ENCODE measurements around the gene PTK7. TPM values are rescaled to one million over a fixed set of nuclear protein-coding genes. Genes with fewer than 3 reads are reported as not detected.
"Not testable (repeated sequence)": the region's sequence is repeated elsewhere in the genome, so short reads cannot be mapped to it uniquely, and the experiment has no call there.

Gene PTK7
- total and polyA plus RNA-seq, 9 donors, result 44.4 to 167 (median 84.8) TPM

DNA sequence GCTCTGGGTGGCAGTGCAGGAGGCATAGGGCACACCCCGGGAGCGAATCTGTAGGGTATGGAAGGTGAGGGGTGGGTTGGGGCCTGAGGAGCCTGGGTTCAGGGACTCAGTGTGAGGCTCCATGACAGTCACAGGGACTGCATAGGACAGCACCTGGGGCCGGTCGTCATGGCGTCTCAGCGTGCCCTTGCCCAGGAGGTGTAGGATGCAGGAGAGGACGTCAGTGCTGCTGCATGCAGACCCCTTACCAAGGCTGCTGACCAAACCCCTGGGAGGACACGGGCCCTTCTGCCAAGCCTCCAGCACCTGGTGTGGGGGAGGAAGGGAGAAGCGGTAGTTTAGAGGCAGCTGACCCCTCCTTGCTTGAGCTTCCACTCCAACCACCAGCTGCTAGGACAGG is 38.4 kb upstream of the PTK7 start:
- Histone ChIP-seq H3K27ac (no peak overlapping the region), H3K36me3 (no peaks in the 10 kb centered on the region), H3K27me3 (no peaks in the 10 kb centered on the region), H3K4me3 (no peak overlapping the region), H3K9me3 (no peaks in the 10 kb centered on the region), H3K4me1 (ENCODE audit: insufficient read depth) (no peaks in the 10 kb centered on the region)
- DNase-seq, result no peak
- TF ChIP-seq, protein P1, sequence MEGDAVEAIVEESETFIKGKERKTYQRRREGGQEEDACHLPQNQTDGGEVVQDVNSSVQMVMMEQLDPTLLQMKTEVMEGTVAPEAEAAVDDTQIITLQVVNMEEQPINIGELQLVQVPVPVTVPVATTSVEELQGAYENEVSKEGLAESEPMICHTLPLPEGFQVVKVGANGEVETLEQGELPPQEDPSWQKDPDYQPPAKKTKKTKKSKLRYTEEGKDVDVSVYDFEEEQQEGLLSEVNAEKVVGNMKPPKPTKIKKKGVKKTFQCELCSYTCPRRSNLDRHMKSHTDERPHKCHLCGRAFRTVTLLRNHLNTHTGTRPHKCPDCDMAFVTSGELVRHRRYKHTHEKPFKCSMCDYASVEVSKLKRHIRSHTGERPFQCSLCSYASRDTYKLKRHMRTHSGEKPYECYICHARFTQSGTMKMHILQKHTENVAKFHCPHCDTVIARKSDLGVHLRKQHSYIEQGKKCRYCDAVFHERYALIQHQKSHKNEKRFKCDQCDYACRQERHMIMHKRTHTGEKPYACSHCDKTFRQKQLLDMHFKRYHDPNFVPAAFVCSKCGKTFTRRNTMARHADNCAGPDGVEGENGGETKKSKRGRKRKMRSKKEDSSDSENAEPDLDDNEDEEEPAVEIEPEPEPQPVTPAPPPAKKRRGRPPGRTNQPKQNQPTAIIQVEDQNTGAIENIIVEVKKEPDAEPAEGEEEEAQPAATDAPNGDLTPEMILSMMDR (IDR thresholded peaks at IDR 0.05), result no peak
- TF ChIP-seq EP300 (IDR thresholded peaks at IDR 0.05), result no peak
- no peak for TF ChIP-seq POLR2A (IDR thresholded peaks at IDR 0.05)
- 65 to 73% (median 72%) methylated on average over 9 of the region's 9 CpGs for WGBS, 3 donors
- intact Hi-C loops (cut with DNase I), result no loop called here

DNA sequence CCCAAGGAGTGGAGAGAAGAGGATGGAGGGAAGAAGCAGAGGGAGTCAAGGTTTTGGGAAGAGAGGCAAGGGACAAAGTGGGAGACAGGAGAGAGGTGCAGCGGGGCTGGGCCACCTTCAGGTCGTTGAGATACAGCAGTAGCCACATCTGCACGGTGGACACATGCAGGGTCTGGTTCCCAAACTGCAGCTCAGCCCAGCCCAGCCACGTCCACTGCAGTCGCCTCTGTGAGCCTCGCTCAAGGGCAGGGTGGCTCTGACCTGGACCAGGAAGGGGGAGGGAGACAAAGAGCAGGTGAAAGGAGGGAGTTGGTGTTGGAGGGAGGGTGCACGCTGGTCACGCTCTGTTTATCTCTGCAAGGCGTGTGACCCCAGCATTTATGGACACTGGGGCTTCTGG is 37.4 kb upstream of the PTK7 start:
- no peak for TF ChIP-seq EP300 (IDR thresholded peaks at IDR 0.05)
- H3K36me3 ChIP-seq, result no peaks in the 10 kb centered on the region

GRCh38 chr6:43040542-43041257 is 35.4 kb upstream of the PTK7 start:
- TF ChIP-seq, protein P1 (IDR thresholded peaks at IDR 0.05), result no peak
- TF ChIP-seq POLR2A (IDR thresholded peaks at IDR 0.05), result no peak
- no peak for TF ChIP-seq EP300 (IDR thresholded peaks at IDR 0.05)
- H3K9me3 ChIP-seq, result no peaks in the 10 kb centered on the region
- no peaks in the 10 kb centered on the region for H3K27me3 ChIP-seq
- WGBS, 3 donors, result 90 to 95% (median 93%) methylated on average over 18 of the region's 18 CpGs
- no peak overlapping the region for H3K27ac ChIP-seq
- H3K36me3 ChIP-seq, result no peaks in the 10 kb centered on the region
- H3K4me3 ChIP-seq, result no peak overlapping the region
- H3K4me1 ChIP-seq (ENCODE audit: insufficient read depth), result no peaks in the 10 kb centered on the region
- no peak for DNase-seq
- intact Hi-C loops (cut with DNase I), result no loop called here

More for the DNA sequence above, 37.4 kb upstream of the PTK7 start:
- no peaks in the 10 kb centered on the region for H3K4me1 ChIP-seq (ENCODE audit: insufficient read depth)
- no peak overlapping the region for H3K27ac ChIP-seq
- no peaks in the 10 kb centered on the region for H3K27me3 ChIP-seq
- DNase-seq, result no peak
- no peaks in the 10 kb centered on the region for H3K9me3 ChIP-seq
- 74 to 80% (median 78%) methylated on average over 9 of the region's 9 CpGs for WGBS, 3 donors
- H3K4me3 ChIP-seq, result no peak overlapping the region
- intact Hi-C loops (cut with DNase I), result no loop called here

DNA sequence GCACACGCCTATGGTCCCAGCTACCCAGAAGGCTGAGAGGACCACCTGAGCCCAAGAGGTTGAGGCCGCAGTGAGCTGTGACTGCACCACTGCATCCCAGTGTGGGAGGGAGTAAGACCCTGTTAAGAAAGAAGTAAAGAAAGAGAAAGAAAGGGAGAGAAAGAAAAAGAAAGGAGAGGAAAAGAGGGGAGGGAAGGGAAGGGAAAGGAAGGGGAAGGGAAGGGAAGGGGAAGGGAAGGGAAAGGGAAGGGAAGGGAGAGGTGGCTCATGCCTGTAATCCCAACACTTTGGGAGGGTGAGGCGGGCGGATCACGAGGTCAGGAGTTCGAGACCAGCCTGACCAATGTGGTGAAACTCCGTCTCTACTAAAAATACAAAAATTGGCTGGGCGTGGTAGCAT is 34.6 kb upstream of the PTK7 start:
- H3K9me3 ChIP-seq; intact Hi-C loops (cut with DNase I); H3K36me3 ChIP-seq; H3K27ac ChIP-seq; DNase-seq; H3K4me3 ChIP-seq; H3K27me3 ChIP-seq; H3K4me1 ChIP-seq (ENCODE audit: insufficient read depth): not testable (repeated sequence)
- 87 to 93% (median 90%) methylated on average over 8 of the region's 8 CpGs for WGBS, 3 donors

DNA sequence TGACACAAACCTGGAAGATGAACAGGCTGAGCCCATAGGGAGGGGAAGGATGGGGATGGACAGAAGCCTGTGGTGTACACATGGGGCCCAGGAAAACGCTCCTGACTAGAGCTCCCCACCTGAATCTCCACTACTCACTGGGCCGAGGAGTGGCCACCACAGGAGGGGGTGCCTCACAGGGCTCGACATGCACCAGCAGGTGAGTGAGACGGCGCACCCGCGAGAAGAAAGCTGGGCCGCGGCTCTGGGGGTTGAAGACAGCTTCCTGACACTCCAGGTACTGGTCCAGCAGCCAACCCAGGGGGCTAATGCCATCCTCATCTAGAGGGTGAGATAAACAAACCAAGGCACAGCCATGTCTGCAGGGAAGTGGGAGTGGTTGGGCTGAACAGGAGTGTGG is 32.8 kb upstream of the PTK7 start:
- 86 to 90% (median 88%) methylated on average over 9 of the region's 9 CpGs for WGBS, 3 donors
- DNase-seq, result no peak
- H3K4me3 ChIP-seq, result no peak overlapping the region
- H3K36me3 ChIP-seq, result no peaks in the 10 kb centered on the region
- H3K4me1 ChIP-seq (ENCODE audit: insufficient read depth), result no peaks in the 10 kb centered on the region
- intact Hi-C loops (cut with DNase I), result no loop called here
- no peaks in the 10 kb centered on the region for H3K27me3 ChIP-seq
- no peak for TF ChIP-seq POLR2A (IDR thresholded peaks at IDR 0.05)
- TF ChIP-seq, protein P1 (IDR thresholded peaks at IDR 0.05), result no peak
- no peak for TF ChIP-seq EP300 (IDR thresholded peaks at IDR 0.05)
- no peak overlapping the region for H3K27ac ChIP-seq
- no peaks in the 10 kb centered on the region for H3K9me3 ChIP-seq
